Activated B cell treated with CpG ODN at 0.5 μM for 24 hours (primary cell): Measurements from ENCODE around the gene PCSK5. TPM values are rescaled to one million over a fixed set of nuclear protein-coding genes. Genes with fewer than 3 reads are reported as not detected.

Source experiments
- ATAC-seq: fragments of 200-7000 bp; cut with Tn5 transposase; one replicate; pipeline ENCODE4 v1.10.0; 2021; ENCODE audit warnings: low read depth, mild to moderate bottlenecking, moderate library complexity
- CTCF ChIA-PET: fragments of 350-600 bp; sonication (Branson Sonifier 250); formaldehyde crosslinking; loops from one replicate; lab custom pipeline; 2021; ENCODE audit warnings: antibody characterized with exemption; lab: Charles Lee
- POLR2A ChIA-PET: fragments of 350-600 bp; sonication (Branson Sonifier 250); formaldehyde crosslinking; loops from one replicate; lab custom pipeline; 2021; ENCODE audit warnings: antibody characterized with exemption; lab: Charles Lee
- DNase-seq: peaks from one replicate; pipeline ENCODE4 v3.0.0; 2022
- H3K27ac Mint-ChIP-seq: one replicate; pipeline ENCODE4 v1.8.0; 2020; ENCODE audit warnings: mixed read lengths
- H3K27me3 Mint-ChIP-seq: one replicate; pipeline ENCODE4 v1.8.0; 2021; ENCODE audit warnings: mixed read lengths
- H3K36me3 Mint-ChIP-seq: one replicate; pipeline ENCODE4 v1.8.0; 2021; ENCODE audit warnings: low read depth, mixed read lengths
- H3K4me1 Mint-ChIP-seq: one replicate; pipeline ENCODE4 v1.8.0; 2021; ENCODE audit warnings: mixed read lengths
- H3K4me3 Mint-ChIP-seq: one replicate; pipeline ENCODE4 v1.8.0; 2020; ENCODE audit warnings: mild to moderate bottlenecking, mixed read lengths
- H3K9me3 Mint-ChIP-seq: one replicate; pipeline ENCODE4 v1.8.0; 2020; ENCODE audit warnings: mixed read lengths
- intact Hi-C: fragments of 100-400 bp; cut with micrococcal nuclease; formaldehyde crosslinking; loops from one replicate; pipeline ENCODE4 v1.15.1; 2024
- total RNA-seq: library from RNA; stranded (reverse); gene quantifications from 2 replicates; pipeline ENCODE4 v1.2.3, GENCODE V29; 2022
- TF ChIP-seq, protein P1 (sequence below): fragments of 200-600 bp; IDR thresholded peaks from one replicate; pipeline ENCODE4 v1.8.0; 2022; ENCODE audit warnings: antibody characterized with exemption, mild to moderate bottlenecking

Gene PCSK5
- total RNA-seq, 1 donor from 2014 or later: not detected

DNA sequence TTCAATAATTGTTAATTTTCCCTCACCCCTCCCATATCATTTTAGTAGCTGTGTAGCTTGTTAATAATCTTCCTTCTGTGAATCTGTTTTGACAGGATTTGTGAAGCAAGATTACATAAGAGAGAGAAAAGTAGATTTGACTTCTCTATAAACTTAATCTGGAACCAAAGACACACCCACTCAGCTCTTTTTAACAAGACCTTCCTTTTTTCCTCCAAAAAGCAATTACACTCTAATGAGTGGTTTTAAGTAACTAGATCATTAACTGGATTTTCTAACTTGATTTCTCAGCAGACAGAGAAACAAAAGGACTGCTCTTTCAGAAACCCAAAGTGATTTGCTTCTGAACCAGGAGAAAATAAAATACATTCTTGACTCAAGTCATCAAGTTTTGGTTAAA, 481.9 kb downstream of the PCSK5 start:
- no peak overlapping the region for H3K4me3 Mint-ChIP-seq
- DNase-seq (no peak), ATAC-seq (no peak)
- CTCF ChIA-PET: no interaction called here
- H3K27me3 Mint-ChIP-seq: peaks cover 3% of the 10 kb centered on the region
- H3K36me3 Mint-ChIP-seq: no peaks in the 10 kb centered on the region
- H3K27ac Mint-ChIP-seq: no peak overlapping the region
- POLR2A ChIA-PET: no interaction called here
- H3K9me3 Mint-ChIP-seq: no peaks in the 10 kb centered on the region
- no peaks in the 10 kb centered on the region for H3K4me1 Mint-ChIP-seq
- intact Hi-C loops: no loop called here
- TF ChIP-seq, protein P1, sequence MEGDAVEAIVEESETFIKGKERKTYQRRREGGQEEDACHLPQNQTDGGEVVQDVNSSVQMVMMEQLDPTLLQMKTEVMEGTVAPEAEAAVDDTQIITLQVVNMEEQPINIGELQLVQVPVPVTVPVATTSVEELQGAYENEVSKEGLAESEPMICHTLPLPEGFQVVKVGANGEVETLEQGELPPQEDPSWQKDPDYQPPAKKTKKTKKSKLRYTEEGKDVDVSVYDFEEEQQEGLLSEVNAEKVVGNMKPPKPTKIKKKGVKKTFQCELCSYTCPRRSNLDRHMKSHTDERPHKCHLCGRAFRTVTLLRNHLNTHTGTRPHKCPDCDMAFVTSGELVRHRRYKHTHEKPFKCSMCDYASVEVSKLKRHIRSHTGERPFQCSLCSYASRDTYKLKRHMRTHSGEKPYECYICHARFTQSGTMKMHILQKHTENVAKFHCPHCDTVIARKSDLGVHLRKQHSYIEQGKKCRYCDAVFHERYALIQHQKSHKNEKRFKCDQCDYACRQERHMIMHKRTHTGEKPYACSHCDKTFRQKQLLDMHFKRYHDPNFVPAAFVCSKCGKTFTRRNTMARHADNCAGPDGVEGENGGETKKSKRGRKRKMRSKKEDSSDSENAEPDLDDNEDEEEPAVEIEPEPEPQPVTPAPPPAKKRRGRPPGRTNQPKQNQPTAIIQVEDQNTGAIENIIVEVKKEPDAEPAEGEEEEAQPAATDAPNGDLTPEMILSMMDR: no peak

DNA sequence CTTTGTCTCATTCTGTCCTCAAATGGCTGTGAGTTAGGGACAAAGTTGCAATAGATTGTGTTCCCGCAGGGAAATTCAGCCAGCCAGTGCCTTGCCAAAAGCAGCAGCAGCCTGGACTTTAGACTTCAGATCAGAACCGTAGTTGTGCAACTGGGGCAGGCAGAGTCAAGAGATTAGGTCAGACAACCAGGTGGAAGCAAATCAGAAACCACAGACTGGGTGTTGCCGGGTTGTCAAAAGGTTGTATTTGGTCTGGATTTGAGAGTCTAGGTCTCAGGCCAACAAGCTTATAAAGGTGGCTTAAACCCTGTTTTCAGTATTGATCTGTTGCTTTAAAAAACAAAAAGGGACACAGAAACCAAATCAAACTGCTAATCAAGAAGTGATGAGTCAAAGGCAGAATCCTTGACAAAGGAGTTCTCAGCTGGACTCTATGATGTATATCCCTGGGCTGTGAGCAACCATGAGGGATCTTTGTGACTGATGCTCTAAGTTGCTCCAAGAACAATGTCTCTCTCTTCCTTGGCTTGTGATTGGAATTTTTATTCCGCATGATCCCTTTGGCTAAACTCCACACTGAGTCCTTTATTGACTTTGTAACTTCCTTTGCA, 482.8 kb downstream of the PCSK5 start:
- Mint-ChIP-seq H3K4me1 (no peaks in the 10 kb centered on the region), H3K9me3 (no peaks in the 10 kb centered on the region), H3K36me3 (no peaks in the 10 kb centered on the region), H3K27me3 (no peaks in the 10 kb centered on the region), H3K27ac (no peak overlapping the region), H3K4me3 (no peak overlapping the region)
- TF ChIP-seq, protein P1: no peak
- ATAC-seq: no peak
- intact Hi-C loops: no loop called here
- POLR2A ChIA-PET: no interaction called here
- CTCF ChIA-PET: no interaction called here
- no peak for DNase-seq

DNA sequence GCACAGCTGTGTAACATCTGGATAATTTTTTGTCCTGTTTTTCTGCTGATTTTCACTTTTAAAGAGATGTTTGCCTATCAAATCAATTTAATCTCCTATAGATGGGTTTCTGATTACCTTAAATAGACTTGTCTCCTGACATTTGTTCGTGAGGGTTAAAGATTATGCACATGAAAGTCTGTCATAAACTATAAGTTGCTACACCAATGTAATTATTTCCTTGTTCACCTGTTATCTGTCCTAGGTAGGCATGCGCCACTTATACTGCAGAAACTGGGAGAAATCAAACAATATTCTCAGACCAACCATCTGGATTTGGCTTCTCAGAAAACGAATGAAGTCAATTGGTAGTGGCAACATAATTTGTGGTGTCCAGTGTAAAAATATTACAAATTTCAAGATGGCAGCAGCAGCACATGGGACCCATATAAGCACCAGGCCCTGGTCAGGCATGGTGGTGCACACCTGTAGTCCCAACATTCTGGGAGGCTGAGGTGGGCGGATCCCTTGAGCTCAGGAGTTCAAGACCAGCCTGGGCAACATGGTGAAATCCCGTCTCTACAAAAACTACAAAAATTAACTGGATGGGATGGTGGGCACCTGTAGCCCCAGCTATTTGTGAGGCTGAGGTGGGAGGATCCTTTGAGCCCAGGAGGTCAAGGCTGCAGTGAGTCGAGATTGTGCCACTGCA, 483.5 kb downstream of the PCSK5 start:
- Mint-ChIP-seq H3K27ac (no peak overlapping the region), H3K4me1 (no peaks in the 10 kb centered on the region), H3K36me3 (no peaks in the 10 kb centered on the region), H3K27me3 (no peaks in the 10 kb centered on the region), H3K4me3 (no peak overlapping the region), H3K9me3 (no peaks in the 10 kb centered on the region)
- ATAC-seq (no peak), DNase-seq (no peak)
- intact Hi-C loops: no loop called here
- ChIA-PET POLR2A (no interaction called here), CTCF (no interaction called here)
- TF ChIP-seq, protein P1: no peak

DNA sequence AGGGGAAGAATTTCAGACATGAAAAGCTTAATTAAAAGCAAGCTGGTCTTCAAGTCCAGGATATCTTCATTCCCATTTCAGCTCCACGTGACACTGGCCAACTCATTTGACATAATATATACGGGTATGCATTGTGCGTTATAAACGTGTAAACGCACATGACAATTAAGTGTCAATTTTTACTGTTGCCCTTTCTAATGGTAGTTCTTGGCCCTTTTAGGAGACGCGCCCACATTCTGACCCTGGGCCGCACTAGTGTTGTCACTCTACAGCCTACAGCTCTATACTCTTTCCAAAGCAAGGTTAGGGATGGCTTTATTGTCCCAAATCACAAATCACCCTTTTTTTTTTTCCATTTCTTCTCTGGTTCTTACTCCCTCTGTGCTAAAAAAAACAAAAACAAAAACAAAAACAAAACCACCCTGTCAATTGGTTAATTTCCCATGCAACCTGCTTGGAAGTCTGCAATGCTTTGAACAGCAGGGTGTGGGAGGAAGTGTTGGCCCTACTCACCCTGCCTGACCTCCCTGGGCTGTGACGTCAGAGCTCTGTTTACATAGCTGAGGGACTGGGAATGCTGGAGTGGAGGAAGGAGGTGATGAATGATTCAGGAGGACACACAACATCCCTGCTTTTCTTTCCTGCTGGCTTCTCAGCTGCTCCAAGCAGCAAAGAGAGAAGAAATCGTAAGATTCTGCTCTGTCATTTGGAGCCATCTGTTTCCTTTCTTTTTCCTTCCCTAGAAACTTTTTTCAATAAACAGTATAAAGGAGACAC, 484.5 kb downstream of the PCSK5 start:
- no peaks in the 10 kb centered on the region for H3K27me3 Mint-ChIP-seq
- H3K36me3 Mint-ChIP-seq: no peaks in the 10 kb centered on the region
- ChIA-PET CTCF (no interaction called here), POLR2A (no interaction called here)
- H3K4me1 Mint-ChIP-seq: no peaks in the 10 kb centered on the region
- DNase-seq: no peak
- H3K4me3 Mint-ChIP-seq: no peak overlapping the region
- TF ChIP-seq, protein P1: no peak
- intact Hi-C loops: no loop called here
- no peak overlapping the region for H3K27ac Mint-ChIP-seq
- no peak for ATAC-seq
- no peaks in the 10 kb centered on the region for H3K9me3 Mint-ChIP-seq

DNA sequence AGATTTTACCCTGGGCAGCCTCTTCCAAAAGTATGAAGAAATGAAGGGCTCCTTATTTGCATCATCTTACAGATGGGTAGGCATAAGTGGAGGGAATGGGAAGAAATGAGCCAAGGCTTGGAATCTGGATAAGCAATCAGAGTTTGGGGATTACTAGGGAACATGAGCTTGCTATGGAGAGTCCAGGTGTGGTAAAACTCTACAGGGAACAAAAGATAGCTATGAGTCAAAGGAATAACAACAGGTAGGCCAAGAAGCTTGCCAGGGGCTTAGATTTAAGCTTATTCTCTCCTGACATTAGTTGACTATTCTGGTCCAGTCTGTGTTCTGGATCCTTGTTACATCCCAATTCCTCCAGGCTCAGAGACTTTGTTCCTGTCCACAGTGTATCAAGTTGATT, 487.3 kb downstream of the PCSK5 start:
- DNase-seq (no peak), ATAC-seq (no peak)
- no peaks in the 10 kb centered on the region for H3K9me3 Mint-ChIP-seq
- ChIA-PET CTCF (no interaction called here), POLR2A (interaction anchor here (0.9 kb wide), 1 partner anchor 17 kb away, joined by 5 read pairs; the partner anchor contains the start of gene RFK)
- intact Hi-C loops: no loop called here
- H3K27me3 Mint-ChIP-seq: no peaks in the 10 kb centered on the region
- H3K27ac Mint-ChIP-seq: no peak overlapping the region
- TF ChIP-seq, protein P1: no peak
- peaks cover 2% of the 10 kb centered on the region for H3K36me3 Mint-ChIP-seq
- H3K4me3 Mint-ChIP-seq: no peak overlapping the region
- no peaks in the 10 kb centered on the region for H3K4me1 Mint-ChIP-seq
